ENCODE results near the gene PTPN6. TPM values are rescaled to one million over a fixed set of nuclear protein-coding genes. Genes with fewer than 3 reads are reported as not detected.

Gene PTPN6
- total RNA-seq (0.26 TPM in 1 of 2 replicates, not detected in the other), polyA plus RNA-seq (0.06 TPM in 1 of 2 replicates, not detected in the other), polyA minus RNA-seq (ENCODE audit: low replicate concordance) (0.79 TPM in 1 of 2 replicates, not detected in the other)
- not detected in 2 replicates for polyA plus RNA-seq (2012)

DNA sequence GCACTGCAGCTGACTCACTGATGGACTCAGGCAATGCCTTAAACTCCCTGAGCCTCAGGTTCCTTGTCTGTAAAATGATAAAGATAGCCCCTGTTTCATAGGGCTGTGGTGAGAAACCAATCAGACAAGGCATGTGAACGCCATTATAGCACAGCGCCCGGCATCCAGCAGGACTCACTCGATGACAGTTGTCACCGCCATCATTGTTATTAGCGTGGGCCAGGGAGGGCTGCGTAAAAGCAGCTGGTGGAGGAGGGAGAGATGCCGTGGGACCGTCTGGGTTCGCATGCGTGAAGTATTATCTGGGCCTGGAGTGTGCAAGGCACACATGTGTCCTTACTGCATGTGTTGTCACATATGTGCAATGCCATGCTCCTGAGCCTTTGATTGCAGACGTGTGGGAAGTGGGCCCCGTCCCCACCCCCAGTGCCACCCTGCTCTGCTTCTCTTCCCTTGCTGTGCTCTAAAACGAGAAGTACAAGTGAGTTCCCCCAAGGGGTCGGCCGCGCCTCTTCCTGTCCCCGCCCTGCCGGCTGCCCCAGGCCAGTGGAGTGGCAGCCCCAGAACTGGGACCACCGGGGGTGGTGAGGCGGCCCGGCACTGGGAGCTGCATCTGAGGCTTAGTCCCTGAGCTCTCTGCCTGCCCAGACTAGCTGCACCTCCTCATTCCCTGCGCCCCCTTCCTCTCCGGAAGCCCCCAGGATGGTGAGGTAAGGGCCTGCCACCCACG is at the start of gene PTPN6:
TSS of gene PTPN6 (plus strand) at position 546 of the 730 bp plus-strand sequence. CDS start at position 703, 157 bp downstream.
- Histone ChIP-seq H3K36me3 (ENCODE audit: control insufficient read depth, insufficient read depth, low read length) (peaks cover under 1% of the 10 kb centered on the region), H3K4me1 (ENCODE audit: control insufficient read depth, extremely low read depth, insufficient read depth, low read length) (no peaks in the 10 kb centered on the region), H3K27me3 (ENCODE audit: control insufficient read depth, insufficient read depth, low read length) (no peaks in the 10 kb centered on the region), H3K9ac (ENCODE audit: insufficient read depth, low read length) (no peak within 1 kb of the TSS), H3K79me2 (ENCODE audit: control insufficient read depth, insufficient read depth, low read length) (no peaks in the 10 kb centered on the region), H3K4me3 (replicated peaks in 1 of 4; ENCODE audit: control extremely low read depth in 1 of 4, insufficient read depth in 1 of 4, low read depth in 3 of 4, low read length in 4 of 4) (no peak within 1 kb of the TSS), H3K27ac (ENCODE audit: insufficient read depth, low read length) (no peak within 1 kb of the TSS), H4K20me1 (ENCODE audit: control insufficient read depth, extremely low read depth, insufficient read depth, low read length) (no peaks in the 10 kb centered on the region), H3K9me3 (ENCODE audit: control insufficient read depth, insufficient read depth, low read depth, low read length) (no peaks in the 10 kb centered on the region), H2AFZ (ENCODE audit: low read length) (no peak within 1 kb of the TSS), H3K4me2 (ENCODE audit: extremely low read depth, insufficient read depth, low read length) (no peak within 1 kb of the TSS)
- DNase-seq (ENCODE audit: low read depth in 2 of 2): no peak
- TF ChIP-seq EZH2 (IDR thresholded peaks at IDR 0.05; ENCODE audit: low read length, missing control alignments): no peak
- TF ChIP-seq, protein P1, sequence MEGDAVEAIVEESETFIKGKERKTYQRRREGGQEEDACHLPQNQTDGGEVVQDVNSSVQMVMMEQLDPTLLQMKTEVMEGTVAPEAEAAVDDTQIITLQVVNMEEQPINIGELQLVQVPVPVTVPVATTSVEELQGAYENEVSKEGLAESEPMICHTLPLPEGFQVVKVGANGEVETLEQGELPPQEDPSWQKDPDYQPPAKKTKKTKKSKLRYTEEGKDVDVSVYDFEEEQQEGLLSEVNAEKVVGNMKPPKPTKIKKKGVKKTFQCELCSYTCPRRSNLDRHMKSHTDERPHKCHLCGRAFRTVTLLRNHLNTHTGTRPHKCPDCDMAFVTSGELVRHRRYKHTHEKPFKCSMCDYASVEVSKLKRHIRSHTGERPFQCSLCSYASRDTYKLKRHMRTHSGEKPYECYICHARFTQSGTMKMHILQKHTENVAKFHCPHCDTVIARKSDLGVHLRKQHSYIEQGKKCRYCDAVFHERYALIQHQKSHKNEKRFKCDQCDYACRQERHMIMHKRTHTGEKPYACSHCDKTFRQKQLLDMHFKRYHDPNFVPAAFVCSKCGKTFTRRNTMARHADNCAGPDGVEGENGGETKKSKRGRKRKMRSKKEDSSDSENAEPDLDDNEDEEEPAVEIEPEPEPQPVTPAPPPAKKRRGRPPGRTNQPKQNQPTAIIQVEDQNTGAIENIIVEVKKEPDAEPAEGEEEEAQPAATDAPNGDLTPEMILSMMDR (conservative IDR thresholded peaks at IDR 0.05 in 1 of 2, IDR thresholded peaks at IDR 0.05 in 1 of 2; ENCODE audit: low read depth in 1 of 2, low read length in 2 of 2): no peak

DNA sequence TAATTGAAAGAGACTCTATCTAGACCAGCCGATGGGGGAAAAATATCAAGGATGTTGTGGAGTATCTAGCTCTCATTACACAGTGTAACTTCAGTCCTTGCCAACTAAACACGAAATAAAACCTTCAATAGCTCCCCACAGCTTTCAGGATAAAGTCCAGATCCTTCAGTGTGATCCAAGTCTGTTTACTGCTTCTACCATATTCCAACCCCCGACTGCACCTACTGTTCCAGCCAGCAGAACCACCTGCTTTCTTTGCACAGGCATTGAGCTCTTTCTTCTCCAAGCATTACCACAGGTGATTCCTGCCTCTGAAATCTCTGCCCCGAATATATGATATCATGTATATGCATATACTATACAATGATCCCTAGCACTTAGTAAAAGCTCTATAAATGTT is 48.7 kb upstream of the PTPN6 start:
- DNase-seq (ENCODE audit: low read depth in 2 of 2): no peak
- Histone ChIP-seq H4K20me1 (ENCODE audit: control insufficient read depth, extremely low read depth, insufficient read depth, low read length) (no peaks in the 10 kb centered on the region), H3K79me2 (ENCODE audit: control insufficient read depth, insufficient read depth, low read length) (no peaks in the 10 kb centered on the region), H3K9ac (ENCODE audit: insufficient read depth, low read length) (no peak overlapping the region), H3K36me3 (ENCODE audit: control insufficient read depth, insufficient read depth, low read length) (no peaks in the 10 kb centered on the region), H3K9me3 (ENCODE audit: control insufficient read depth, insufficient read depth, low read depth, low read length) (no peaks in the 10 kb centered on the region), H3K27me3 (ENCODE audit: control insufficient read depth, insufficient read depth, low read length) (no peaks in the 10 kb centered on the region), H3K4me2 (ENCODE audit: extremely low read depth, insufficient read depth, low read length) (no peak overlapping the region), H3K27ac (ENCODE audit: insufficient read depth, low read length) (no peak overlapping the region), H2AFZ (ENCODE audit: low read length) (no peak overlapping the region), H3K4me3 (replicated peaks in 1 of 4; ENCODE audit: control extremely low read depth in 1 of 4, insufficient read depth in 1 of 4, low read depth in 3 of 4, low read length in 4 of 4) (no peak overlapping the region), H3K4me1 (ENCODE audit: control insufficient read depth, extremely low read depth, insufficient read depth, low read length) (peaks cover 2% of the 10 kb centered on the region)
- TF ChIP-seq, protein P1 (conservative IDR thresholded peaks at IDR 0.05 in 1 of 2, IDR thresholded peaks at IDR 0.05 in 1 of 2; ENCODE audit: low read depth in 1 of 2, low read length in 2 of 2): no peak
- TF ChIP-seq EZH2 (IDR thresholded peaks at IDR 0.05; ENCODE audit: low read length, missing control alignments): no peak

DNA sequence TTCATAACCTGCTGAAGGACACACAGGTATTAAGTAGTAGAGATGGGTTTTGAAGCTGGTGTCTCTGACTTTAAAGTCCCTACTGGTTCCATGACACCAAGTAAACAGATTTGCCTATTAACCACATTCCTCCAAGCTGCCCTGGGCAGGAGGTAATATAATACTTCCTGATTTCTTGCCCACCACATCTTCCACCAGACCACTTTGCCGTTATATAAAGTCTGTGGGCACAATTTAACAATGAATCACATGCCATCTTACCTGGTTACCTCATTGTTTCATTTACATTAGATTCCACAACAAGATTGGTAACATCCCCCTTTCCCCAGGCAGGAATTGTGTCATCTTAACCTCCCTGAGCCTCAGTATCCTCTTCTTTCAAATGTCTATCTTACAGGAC is 47.4 kb upstream of the PTPN6 start:
- H3K4me1 ChIP-seq (ENCODE audit: control insufficient read depth, extremely low read depth, insufficient read depth, low read length): peaks cover 2% of the 10 kb centered on the region
- H3K4me3 ChIP-seq (replicated peaks in 1 of 4; ENCODE audit: control extremely low read depth in 1 of 4, insufficient read depth in 1 of 4, low read depth in 3 of 4, low read length in 4 of 4): no peak overlapping the region
- H3K79me2 ChIP-seq (ENCODE audit: control insufficient read depth, insufficient read depth, low read length): no peaks in the 10 kb centered on the region
- no peaks in the 10 kb centered on the region for H3K36me3 ChIP-seq (ENCODE audit: control insufficient read depth, insufficient read depth, low read length)
- H2AFZ ChIP-seq (ENCODE audit: low read length): no peak overlapping the region
- H3K4me2 ChIP-seq (ENCODE audit: extremely low read depth, insufficient read depth, low read length): no peak overlapping the region
- H3K27ac ChIP-seq (ENCODE audit: insufficient read depth, low read length): no peak overlapping the region
- no peak overlapping the region for H3K9ac ChIP-seq (ENCODE audit: insufficient read depth, low read length)
- no peak for DNase-seq (ENCODE audit: low read depth in 2 of 2)
- H3K9me3 ChIP-seq (ENCODE audit: control insufficient read depth, insufficient read depth, low read depth, low read length): no peaks in the 10 kb centered on the region
- TF ChIP-seq EZH2 (IDR thresholded peaks at IDR 0.05; ENCODE audit: low read length, missing control alignments): no peak
- TF ChIP-seq, protein P1 (conservative IDR thresholded peaks at IDR 0.05 in 1 of 2, IDR thresholded peaks at IDR 0.05 in 1 of 2; ENCODE audit: low read depth in 1 of 2, low read length in 2 of 2): no peak
- no peaks in the 10 kb centered on the region for H3K27me3 ChIP-seq (ENCODE audit: control insufficient read depth, insufficient read depth, low read length)
- H4K20me1 ChIP-seq (ENCODE audit: control insufficient read depth, extremely low read depth, insufficient read depth, low read length): no peaks in the 10 kb centered on the region

Measured in fibroblast of lung (primary cell).